GM19397 (cell line): Measurements from ENCODE around the gene SNX17.
"Not testable (repeated sequence)": the region's sequence is repeated elsewhere in the genome, so short reads cannot be mapped to it uniquely, and the experiment has no call there.

Source experiments
- ATAC-seq: cut with Tn5 transposase; IDR thresholded peaks from one replicate; pipeline ENCODE4 v1.9.1; 2021; ENCODE audit warnings: mild to moderate bottlenecking, moderate library complexity; ENCODE audit not compliant: unreplicated experiment

SNX17 gene

DNA sequence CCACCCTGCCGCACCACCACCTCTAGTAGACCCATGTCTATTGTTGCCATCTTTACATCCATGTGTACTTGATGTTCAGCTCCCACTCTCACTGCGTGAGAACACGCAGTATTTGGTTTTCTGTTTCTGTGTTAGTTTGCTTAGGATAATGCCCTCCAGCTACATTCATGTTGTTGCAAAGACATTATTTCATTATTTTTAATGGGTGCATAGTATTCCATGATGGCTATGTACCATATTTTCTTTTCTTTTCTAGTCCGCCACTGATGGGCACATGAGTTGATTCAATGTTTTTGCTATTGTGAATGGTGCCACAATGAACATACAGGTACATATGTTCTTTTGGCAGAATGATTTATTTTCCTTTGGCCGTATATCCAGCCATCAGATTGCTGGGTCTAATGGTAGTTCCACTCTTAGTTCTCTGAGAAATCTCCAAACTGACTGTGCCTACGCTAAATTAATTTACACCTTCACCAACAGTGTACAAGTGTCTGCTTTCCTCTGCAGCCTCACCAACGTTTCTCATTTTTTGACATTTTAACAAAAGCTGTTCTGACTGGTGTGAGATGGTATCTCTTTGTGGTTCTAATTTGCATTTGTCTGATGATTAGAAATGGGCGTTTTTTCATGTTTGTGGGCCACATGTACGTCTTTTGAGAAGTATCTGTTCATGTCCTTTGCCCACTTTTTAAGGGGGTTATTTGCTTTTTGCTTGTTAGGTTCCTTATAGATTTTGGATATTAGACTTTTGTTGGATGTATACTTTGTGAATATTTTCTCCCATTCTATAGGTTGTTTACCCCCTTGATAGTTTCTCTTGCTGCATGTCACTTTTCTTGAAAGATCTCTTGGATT lies 20.6 kb downstream of the SNX17 start:
- no peak for ATAC-seq

DNA sequence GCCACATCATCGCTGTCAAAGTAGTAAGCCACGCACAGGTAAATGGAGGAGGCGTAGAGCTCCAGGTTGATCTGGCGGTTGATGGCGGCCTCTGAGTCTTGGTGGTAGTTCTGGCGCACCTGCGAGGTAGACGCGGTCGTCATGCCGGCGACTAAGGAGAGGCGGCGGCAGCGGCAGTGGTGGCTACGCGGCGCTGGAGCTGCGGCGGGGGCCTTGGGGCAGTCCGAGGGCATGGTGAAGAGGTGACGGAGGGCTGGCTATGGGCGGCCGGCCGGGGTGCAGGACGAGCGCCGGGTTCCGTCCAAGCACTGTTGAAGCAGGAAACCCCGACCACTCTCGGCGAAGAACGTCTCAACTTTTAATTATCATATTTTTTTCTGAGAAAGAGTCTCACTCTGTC lies 22.8 kb downstream of the SNX17 start:
- no peak for ATAC-seq

DNA sequence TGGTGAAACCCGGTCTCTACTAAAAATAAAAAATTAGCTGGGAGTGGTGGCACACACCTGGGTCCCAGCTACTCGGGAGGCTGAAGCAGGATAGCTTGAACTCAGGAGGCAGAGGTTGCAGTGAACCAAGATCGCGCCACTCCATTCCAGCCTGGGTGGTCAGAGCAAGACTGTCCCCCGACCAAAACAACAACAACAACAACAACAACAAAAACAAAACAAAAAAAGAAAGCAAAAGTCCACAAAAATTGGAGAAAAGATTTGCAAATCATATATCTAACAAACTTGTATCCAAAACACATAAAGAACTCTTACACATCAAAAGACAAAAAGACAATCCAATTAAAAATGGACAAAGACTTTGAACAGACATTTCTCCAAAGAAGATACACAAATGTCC lies 28.5 kb downstream of the SNX17 start:
- no peak for ATAC-seq

DNA sequence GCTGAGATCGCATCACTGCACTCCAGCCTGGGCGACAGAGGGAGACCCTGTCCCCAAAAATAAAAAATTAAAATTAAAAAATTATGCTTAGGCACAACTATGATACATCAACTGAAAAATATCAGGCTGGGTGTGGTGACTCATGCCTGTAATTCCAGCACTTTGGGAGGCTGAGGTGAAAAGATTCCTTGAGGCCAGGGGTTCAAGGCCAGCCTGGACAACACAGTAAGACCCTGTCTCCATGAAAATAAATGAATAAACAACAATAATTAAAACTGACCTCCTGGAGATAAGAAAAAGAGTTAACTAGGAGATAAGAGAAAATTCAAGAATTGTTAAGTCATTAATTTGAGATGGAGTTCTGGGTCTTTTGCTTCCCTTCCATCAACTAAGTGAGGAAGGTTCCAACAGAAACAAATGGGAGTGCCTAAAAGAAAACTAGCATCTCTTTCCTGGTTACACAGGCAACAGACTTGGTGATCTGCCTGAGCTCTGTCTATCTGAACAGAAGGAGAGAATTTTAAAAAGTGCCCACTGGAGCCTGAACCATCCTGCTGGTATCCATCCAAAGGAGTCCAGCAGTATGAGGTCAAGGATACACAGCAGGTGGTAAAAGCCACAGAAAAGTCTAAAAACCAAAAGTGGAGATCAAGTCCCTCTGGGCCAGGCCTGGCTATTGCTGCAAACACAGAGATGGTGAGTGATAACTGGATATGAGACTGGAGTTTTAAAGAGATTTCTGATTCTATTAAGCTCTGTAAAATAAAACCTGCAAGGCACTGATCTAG lies 30.1 kb downstream of the SNX17 start:
- no peak for ATAC-seq

DNA sequence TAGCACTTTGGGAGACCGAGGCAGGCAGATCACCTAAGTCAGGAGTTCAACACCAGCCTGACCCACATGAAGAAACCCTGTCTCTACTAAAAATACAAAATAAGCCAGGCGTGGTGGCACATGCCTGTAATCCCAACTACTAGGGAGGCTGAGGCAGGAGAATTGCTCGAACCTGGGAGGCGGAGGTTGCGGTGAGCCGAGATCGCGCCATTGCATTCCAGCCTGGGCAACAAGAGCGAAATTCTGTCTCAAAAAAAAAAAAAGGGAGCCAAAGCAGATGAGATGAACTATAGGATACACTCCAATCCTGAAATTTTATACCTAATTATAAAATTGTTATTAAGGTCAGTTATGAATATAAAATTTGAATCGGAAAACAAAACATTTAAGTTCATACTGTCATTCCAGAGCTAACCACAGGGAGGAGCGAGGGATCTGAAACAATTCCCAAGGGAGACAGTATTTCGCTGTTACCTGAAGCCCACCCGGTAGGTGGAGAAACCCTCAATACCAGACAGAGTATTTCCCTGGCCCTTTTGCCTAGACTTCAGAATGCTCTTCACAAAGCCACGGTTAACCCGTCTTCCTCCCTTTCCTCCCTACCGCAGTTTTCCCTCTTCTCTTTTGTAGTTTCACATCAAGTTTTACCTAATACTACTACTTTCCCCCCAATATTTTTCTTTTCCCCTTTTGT lies 37.5 kb downstream of the SNX17 start:
- no peak for ATAC-seq

DNA sequence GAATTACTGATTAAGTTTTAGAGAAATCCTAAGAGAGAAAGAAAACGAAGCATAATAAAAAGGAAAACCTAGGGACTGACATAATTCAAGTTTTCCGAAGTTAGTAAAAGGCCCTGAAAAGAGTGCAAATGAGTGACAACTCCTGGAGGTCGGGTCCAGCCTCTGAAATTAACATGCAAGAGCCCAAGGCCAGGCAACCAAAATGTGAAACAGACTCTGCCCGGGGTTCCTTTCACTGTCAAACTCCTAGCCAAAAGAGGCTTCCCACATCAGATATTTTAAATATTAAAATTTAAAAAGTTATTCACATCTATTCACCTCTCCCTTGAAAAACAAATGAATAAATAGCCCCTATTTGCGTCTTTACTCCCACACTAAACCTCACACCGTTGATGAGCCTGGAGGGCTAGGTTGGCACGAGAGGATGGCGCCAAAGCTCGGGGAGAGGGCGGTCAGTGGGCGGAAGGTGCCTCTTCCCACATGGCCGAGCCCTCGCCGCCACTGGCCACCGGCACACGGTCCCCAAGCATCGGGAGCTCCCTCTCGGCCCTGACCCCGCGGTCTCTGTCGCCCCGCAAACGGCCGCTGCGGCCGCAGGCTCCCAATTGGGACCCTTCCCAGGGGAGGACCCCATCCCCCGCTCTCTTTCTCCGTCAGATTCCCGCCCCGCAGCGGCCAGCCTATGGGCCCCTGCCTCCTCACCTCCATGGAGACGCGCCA lies 38.3 kb downstream of the SNX17 start:
- peak; percentile 15 for ATAC-seq

DNA sequence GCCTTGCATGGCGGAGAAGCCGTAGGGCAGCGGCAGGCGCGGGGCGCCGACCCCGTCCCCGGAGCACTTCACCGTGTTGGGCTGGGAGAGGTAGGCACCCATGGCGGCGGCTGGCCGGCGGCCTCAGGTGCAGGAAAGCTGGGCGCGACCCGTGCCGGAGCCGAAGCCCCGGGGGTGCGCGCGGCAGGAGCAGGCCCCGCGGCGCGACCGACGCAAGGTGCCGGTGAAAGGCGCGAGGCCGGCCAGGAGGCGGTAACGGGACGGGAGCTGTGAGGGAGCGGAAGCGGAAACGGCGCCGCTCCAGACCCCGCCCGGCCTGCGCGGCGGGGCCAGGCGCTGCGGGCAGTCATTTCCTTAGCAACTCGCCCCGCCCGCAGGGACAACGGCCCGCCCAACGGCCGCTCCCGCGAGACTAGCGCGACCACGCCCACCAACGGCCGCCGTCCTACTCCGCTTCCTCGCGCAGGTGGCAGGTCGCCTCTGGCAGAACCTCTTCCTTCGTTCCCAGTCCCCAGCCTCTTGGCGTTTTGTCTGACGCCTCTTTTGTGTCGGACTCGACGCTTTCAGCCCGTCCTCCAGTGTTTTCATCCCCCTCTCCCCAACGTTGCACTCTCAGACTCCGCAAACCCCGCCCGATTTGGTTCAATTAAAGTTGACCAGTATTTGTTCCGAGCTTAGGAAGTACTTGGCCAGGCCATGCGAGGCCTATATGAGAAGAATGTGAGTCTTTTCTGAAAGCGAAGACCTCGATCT lies 39.1 kb downstream of the SNX17 start, which contains the start of gene PPM1G:
PPM1G (minus strand) TSS at position 271 of the 753 bp plus-strand sequence; CDS start at position 102, 169 bp downstream.
- ATAC-seq = peak; percentile 97

DNA sequence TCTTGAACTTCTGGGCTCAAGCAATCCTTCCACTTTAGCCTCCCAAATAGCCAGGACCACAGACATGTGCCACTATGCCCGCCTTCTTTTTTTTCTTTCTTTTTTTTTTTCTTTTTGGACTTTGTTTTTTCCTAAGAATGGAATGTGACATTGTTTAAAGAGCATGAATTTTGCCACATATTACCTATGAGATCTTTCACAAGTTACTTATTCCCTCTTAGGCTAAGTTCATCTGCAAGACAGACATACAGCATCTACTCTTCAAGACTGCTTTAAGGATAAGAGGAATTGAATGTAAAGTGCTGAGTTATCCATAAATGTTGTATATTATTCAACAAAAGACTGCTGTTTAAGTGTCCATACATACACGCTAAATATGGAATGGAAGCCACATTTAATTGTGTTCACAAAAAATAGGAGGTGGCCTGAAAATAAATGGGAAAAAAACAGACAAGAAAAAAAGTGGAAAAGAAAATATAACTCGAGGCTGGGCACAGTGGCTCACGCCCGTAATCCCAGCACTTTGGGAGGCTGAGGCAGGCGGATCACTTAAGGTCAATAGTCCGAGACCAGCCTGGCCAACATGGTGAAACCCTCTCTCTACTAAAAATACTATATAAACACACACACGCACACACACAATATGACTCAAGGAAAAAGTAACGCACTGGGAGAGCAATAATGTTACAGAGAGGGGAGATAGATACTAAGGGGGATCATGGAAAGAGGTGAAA lies 42.2 kb downstream of the SNX17 start:
- no peak for ATAC-seq

DNA sequence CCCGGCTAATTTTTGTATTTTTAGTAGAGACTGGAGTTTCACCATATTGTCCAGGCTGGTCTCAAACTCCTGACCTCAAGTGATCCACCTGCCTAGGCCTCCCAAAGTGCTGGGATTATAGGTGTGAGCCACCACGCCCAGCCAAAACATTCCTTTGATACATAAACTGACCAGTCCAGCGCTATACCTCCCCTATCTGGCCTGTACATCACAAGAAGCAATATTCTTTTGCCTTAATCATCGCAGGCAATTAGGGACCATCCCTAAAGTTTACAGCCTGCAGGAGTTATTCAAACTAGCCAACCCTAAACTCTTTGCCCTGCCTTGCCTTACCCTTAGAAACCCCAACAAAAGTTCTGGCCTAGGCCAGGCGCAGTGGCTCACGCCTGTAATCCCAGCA lies 45.7 kb downstream of the SNX17 start:
- no peak for ATAC-seq

DNA sequence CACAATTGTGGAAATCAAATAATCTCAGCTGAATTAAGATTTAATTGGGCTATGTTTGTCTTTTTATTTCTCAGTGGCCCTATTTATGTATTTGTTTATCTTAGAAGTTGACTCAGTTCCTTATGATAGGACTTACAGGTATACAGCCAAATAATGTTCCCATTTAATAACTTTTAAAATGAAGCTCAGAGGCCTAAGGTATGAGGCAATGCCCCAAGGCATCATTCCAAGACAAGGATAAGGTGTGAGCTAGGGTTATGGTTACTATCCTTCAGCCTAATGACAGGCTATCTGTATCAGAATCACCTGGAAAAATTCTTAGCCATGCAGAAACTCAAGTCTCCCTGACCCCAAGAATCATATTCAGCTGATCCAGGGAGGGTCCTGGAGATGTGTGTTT lies 50.6 kb downstream of the SNX17 start:
- no peak for ATAC-seq

DNA sequence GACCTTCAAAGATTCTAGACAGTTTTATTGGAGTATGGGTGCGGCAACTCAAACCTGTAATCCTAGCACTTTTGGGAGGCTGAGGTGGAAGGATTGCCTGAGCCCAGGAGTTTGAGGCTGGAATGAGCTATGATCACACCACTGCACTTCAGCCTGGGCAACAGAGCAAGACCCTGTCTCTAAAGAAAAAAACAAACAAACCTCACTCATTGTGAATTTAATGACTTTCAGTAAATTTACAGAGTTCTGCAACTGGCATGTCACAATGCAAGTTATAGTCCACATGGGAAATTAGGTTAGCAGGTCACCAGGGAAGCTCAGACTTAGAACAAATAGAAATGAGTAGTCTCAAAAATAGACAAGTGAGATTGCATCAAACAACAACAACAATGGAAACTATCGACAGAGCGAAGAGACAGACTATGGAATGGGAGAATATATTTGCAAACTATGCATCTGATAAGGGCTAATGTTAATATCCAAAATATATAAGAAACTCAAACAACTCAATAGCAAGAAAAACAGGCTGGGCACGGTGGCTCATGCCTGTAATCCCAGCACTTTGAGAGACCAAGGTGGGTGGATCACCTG lies 51.3 kb downstream of the SNX17 start:
- no peak for ATAC-seq

DNA sequence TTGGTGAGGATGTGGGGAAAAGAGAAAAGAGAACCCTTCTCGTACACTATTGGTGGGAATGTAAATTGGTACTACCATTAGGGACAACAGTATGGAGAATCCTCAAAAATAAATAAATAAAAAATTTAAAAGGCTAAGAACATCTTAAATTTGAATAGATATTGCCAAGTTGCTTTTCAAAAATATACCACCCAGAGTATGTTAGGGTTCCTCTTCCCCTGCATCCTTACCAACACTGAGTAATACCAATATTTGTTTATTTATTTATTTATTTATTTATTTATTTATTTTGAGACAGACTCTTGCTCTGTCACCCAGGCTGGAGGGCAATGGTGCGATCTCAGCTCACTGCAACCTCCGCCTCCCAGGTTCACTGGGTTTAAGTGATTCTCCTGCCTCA lies 52.5 kb downstream of the SNX17 start:
- no peak for ATAC-seq

DNA sequence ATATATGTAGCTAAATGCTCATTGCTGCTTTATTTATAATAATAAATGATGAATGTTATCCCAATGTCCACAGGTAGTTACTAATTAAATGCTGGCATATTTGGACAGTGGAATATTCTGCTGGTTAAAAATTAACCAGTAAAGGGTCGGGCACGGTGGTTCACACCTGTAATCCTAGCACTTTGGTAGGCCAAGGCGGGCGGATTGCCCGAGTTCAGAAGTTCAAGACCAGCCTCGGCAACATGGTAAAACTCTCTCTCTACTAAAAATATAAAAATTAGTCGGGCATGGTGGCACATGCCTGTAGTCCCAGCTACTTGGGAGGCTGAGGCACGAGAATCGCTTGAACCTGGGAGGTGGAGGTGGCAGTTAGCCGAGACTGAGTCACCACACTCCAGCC lies 54.6 kb downstream of the SNX17 start:
- not testable (repeated sequence) for ATAC-seq
